Stimulated activated CD8-positive, alpha-beta memory T cell treated with anti-CD3 and anti-CD28 coated beads, Interleukin-7, amount 100 ng/mL, for 1 hour (primary cell): ENCODE results near the gene FUT8.
A peak's percentile ranks its signal among the peaks of the same experiment; 100 is the strongest.
"Not testable (repeated sequence)": the region's sequence is repeated elsewhere in the genome, so short reads cannot be mapped to it uniquely, and the experiment has no call there.

Experiments used
- DNase-seq, 2 donors: peaks; one replicate each; pipeline ENCODE4 v3.0.0-alpha.2; 2020; ENCODE audit warnings: low read depth in 2 of 2

Gene FUT8

GRCh38 chr14:65622703-65623102, 210.2 kb downstream of the FUT8 start:
- no peak for DNase-seq

DNA sequence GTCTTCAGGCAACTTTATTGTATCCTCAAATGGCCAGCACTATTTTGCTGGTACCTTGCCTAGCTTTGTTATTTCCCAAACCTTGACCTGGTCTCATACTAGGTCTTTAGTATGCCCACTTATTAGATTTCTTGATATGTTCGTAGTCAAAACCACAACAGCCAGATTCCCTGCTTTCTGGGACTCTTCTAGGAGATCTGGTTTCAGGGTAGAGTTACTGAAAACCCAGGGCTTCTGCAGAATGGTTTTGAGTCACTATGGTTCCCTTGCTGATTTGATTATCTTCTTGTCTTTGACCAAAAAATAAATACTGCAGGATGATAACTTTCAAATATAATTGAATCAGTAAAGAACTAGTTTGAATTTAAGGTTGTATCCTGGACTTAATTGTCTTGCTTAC, 211.2 kb downstream of the FUT8 start:
- no peak for DNase-seq

DNA sequence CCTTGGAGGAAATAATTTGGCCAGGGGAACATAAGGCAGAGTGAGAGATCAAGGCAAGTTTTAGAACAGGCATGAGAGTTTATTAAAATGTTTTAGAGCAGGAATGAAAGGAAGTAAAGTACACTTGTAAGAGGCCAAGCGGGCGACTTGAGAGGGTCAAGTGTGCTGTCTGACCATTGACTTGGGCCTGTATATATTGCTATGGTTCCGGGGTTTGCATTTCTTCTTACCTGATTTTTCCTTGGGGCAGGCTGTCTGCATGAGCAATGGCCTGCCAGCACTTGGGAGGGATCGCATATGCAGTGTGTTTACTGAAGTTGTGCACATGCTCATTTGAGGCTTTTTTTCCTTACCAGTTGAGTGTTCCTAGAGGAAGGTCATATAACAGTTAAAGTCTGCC, 214.8 kb downstream of the FUT8 start:
- DNase-seq = no peak

- no peak for DNase-seq
Measured at GRCh38 chr14:65628664-65629063, 216.1 kb downstream of the FUT8 start.

- no peak for DNase-seq
Measured at GRCh38 chr14:65631040-65631439, 218.5 kb downstream of the FUT8 start.

- no peak for DNase-seq
Measured at GRCh38 chr14:65632487-65632886, 220.0 kb downstream of the FUT8 start.

GRCh38 chr14:65633666-65634065, 221.1 kb downstream of the FUT8 start:
- not testable (repeated sequence) for DNase-seq

GRCh38 chr14:65637780-65638179, 225.2 kb downstream of the FUT8 start:
- DNase-seq = peak; percentile 2 to 17

- no peak for DNase-seq
Measured at GRCh38 chr14:65639216-65639615, 226.7 kb downstream of the FUT8 start.

DNA sequence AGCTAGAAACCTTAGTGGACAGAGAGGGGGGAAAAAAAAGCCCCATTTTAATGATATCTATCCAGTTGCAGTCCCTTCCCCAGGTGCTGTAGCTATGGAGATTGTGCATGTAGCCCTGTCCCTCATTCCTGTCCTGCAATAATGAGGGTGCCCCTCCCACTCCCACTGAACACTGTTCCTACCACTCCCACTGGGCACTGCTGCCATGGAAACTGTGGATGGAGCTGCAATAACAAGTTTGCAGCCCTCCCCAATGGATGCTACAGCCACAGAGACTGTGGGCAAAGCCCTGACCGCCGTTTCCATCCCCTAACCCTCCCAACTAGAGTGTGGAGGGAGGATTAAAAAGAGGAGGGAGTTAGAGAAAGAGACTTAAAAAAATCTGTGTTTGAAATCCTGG, 238.3 kb downstream of the FUT8 start:
- DNase-seq = no peak

DNA sequence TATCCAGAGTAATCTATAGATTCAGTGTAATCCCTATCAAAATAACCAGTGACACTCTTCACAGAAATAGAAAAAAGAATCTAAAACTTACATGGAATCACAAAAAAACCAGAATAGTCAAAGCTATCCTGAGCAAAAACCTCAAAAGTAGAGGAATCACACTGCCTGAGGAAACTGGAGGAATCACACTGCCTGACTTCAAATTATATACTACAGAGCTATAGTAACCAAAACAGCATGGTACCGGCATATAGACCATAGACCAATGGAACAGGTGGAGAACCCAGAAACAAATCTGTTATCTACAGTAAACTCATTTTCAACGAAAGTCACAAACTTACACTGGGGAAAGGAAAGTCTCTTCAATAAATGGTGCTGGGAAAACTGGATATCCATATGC, 244.0 kb downstream of the FUT8 start:
- no peak for DNase-seq

DNA sequence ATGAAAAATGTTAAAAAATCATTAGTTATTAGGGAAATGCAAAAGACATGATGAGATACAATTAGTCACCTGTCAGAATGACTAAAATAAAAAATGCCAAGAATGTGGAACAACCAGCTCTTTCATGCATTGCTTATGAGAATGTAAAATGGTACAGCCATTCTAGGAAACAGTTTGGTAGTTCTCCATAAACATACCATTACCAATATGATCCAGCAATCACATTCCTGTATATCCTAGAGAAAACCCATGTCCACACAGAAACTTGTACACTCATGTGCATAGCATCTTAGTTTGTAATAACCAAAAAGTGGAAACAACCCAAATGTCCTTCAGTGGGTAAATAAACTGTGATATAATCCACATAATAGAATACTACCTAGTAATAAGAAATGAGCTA, 245.7 kb downstream of the FUT8 start:
- DNase-seq = no peak

DNA sequence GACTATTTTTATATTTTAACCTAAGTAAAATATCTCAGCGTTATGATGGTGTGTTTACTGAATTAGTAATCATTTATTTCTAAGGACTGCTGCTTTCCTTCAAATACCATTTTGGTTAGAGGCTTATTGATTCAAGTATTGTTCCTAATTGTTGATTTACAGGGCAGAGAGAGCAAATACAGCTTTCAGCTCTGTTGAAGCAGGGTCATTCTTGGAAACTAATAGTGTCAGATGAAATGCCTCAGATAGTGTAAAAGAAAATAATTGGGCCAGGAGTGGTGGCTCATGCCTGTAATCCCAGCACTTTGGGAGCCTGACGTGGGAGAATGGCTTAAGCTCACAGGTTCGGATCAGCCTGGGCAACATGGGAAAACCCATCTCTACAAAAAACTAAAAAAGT, 249.3 kb downstream of the FUT8 start:
- no peak for DNase-seq

DNA sequence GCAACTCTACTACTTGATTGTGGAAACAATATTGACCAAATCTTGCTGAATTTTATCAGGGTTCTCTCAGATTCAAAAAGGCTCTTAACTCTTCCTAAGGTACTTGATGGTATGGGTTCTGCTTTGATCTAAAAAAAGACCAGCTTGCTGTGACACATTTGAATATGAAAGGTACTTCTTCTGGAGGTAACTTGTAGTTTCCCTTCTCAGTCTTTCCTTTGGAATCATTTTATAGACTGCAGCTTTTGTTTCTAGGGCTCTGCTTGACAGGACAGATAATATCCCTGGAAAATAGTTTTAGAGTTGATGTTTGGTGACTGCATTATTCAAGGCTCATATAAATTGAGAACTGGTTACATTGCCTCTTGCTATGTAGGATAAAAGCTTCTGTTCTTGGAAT, 251.9 kb downstream of the FUT8 start:
- DNase-seq = no peak

- DNase-seq = no peak
Measured at GRCh38 chr14:65676361-65677014, 264.0 kb downstream of the FUT8 start.

DNA sequence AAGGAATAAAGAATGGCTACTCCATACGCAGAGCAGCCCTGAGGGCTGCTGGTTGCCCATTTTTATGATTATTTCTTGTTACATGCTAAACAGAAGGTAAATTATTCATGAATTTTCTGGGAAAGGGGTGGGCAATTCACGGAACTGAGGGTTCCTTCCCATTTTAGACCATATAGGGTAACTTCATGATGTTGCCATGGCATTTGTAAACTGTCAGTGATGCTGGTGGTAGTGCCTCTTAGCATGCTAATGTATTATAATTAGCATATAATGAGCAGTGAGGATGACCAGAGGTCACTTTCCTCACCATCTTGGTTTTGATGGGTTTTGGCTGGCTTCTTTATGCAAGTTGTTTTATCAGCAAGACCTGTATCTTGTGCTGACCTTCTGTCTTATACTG, 273.0 kb downstream of the FUT8 start:
- DNase-seq = no peak

DNA sequence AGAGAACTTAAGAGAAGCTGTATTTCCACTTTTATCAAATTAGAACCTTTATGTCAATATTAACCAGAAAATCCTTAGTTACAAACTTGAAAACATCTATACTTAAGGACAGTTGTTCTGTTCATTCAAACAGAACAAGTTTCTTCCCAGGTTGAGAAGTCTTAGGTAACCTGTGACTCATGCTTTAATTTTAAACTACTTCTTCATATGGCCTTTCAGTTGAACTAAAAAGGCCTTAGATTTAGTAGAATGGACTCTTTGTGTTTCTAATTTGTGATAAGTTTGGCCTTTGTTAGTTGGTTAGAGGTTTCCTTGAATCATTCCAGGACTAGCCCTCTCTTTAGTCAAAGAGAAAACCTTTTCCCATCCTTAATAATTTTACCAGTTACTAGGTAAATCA, 274.2 kb downstream of the FUT8 start:
- no peak for DNase-seq

GRCh38 chr14:65689070-65689469, 276.5 kb downstream of the FUT8 start:
- DNase-seq = no peak

DNA sequence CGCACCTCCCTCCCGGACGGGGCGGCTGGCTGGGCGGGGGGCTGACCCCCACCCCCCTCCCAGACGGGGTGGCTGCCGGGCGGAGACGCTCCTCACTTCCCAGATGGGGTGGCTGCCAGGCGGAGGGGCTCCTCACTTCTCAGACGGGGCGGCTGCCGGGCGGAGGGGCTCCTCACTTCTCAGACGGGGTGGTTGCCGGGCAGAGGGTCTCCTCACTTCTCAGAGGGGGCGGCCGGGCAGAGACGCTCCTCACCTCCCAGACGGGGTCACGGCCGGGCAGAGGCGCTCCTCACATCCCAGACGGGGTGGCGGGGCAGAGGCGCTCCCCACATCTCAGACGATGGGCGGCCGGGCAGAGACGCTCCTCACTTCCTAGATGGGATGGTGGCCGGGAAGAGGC, 280.0 kb downstream of the FUT8 start:
- not testable (repeated sequence) for DNase-seq

DNA sequence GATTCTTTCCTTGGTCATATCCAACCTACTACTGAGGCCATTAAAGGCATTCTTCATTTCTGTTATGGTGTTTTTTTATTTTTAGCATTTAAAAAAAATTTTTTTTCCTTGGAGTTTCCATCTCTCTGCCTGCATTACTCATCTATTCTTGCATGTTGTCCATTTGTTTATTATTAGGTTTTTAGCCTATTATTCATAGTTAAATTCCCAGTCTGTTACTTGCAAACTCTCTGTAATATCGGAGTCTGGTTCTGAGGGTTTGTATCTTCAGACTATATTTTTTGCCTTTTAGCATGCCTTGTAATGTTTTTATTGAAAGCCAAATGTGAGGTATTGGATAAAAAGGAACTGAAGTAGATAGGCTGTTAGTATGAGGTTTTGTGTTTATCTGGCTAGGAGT, 284.3 kb downstream of the FUT8 start:
- no peak for DNase-seq

DNA sequence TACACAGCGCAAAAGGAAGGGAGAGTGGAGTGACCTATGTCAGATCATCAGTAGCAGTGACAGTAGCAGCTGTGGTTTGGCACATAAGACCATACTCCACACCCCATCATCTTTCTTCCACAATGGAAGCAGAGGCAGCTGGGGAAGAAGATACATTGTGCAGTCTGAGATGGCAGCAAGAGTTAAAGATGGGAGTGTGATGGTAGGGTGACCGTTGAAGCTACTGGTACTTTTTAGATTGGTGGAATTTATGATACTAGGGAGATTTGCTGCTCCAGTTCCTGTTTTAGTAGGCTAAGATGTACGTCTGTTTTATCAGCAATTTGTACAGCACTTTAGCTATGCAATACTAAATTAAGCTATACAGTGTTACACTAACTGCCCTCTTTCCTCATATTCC, 291.0 kb downstream of the FUT8 start:
- DNase-seq = no peak

- no peak for DNase-seq
Measured at GRCh38 chr14:65703996-65704395, 291.5 kb downstream of the FUT8 start.

DNA sequence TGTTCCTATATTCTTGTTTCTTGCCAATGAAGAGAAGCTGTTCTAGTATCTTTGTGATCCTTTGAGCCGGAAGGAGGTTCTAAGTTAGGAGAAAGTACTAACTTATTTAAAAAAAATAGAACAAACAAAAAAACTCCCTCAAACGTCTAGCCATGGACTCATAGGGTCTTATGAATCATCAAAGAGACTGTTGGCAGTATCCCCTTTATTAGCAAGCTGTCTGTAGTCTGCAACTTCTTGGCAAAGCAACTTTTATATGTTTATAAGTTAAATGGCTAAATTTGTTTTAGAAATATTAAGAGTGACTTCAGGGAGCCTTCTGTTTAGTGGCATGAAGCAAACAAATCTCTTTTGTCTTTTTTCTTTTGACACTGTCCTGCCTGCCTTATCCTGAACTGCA, 291.9 kb downstream of the FUT8 start:
- no peak for DNase-seq

- DNase-seq = no peak
Measured at GRCh38 chr14:65704850-65705249, 292.3 kb downstream of the FUT8 start.
